GM19463 (cell line): ENCODE data around the gene TRIM46.
A peak's percentile ranks its signal among the peaks of the same experiment; 100 is the strongest.
"Not testable (repeated sequence)": the region's sequence is repeated elsewhere in the genome, so short reads cannot be mapped to it uniquely, and the experiment has no call there.

Source experiments
- ATAC-seq: cut with Tn5 transposase; IDR thresholded peaks from one replicate; pipeline ENCODE4 v1.9.1; 2021; ENCODE audit warnings: mild to moderate bottlenecking, moderate library complexity; ENCODE audit not compliant: unreplicated experiment

Gene TRIM46

DNA sequence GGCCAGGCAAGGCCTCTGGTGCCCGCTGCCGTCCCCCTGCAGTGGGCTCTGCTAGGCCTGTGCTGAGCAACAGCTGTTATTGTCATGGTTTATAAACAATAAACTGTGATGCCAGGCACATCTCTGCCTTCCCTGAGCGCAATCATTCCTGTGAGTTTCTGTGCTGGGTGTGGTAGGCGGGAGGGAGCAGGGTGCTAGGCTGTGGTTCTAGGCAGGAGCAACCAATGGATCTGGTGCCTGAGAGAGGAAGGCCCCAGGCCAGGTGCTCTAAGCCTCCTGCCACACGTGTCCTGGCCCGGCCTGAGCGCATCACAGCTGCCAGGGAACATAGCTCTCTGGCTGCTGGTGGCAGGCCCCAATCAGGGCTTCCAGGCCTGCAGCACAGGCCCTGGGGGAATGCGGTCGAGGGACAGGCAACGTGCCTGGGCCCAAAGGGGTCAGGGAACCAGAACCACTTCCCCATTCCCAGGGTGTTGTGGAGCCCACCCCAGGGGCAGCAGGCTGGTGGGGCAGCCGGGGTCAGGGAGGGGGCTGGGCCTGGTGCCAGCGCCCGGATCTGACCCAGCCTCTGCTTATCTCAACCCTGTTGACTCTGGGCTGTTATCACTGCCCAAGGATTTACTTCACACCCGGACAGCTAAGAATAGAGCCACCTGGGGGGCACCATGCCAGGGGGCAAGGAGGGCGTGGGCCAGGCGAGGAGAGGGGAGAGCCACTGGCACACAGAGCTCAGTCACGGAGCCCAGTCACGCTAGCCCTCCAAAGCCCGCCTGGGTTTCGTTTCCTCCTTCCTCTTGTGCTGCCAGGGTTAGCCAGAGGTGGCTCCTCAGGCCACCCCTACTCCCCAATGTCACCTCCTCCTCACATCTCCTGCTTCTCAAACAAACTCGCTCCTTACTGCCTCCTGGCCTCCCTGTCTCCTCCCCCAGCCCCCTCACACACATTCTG is 11.5 kb downstream of the TRIM46 start:
- ATAC-seq = peak; percentile 94

DNA sequence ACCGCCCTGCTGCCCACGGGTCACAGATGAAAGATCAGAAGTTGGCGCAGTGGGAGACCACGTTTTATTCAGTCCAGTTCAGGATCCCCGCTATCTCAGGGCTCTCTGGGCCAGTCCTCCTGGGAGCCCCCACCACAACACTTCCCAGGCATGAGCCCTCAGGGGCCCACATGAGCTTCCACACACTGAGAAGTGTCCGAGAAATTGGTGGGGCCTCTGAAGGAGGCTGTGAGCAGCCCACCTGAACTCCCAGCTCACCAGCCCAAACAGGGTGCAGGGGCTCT is 12.1 kb downstream of the TRIM46 start:
- ATAC-seq = no peak

DNA sequence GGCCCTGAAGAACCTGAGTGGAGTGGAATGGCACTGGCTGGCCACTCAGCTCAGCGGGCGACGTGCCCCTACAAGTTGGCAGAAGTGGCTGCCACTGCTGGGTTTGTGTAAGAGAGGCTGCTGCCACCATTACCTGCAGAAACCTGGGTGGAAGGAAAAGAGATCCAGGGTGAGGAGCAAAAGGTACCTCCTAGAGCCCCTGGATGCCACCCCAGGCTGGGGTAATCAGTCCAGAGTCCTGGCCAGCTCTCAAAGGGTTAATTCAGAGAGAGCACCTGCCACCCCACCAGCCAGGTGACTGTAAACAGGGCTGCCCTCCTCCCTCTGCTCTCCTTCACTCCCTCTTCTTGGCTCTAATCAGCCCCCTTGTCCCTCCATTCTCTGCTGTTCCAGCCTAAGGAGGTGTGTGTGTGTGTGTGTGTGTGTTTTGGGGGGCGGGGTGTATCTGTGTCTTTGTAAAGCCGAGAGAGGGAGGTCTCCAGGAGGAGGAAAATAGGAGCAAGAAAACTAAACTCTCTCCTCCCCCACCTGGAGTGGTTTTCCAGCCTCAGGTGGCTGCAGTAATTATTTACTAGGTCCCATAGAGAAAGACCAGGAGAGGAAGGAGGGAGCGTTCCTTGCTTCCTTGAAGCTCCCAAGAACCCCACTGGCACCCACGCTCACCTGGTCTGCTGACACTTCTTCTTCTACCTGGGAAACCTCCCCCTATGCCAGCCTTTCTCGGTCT is 12.6 kb downstream of the TRIM46 start:
- no peak for ATAC-seq

DNA sequence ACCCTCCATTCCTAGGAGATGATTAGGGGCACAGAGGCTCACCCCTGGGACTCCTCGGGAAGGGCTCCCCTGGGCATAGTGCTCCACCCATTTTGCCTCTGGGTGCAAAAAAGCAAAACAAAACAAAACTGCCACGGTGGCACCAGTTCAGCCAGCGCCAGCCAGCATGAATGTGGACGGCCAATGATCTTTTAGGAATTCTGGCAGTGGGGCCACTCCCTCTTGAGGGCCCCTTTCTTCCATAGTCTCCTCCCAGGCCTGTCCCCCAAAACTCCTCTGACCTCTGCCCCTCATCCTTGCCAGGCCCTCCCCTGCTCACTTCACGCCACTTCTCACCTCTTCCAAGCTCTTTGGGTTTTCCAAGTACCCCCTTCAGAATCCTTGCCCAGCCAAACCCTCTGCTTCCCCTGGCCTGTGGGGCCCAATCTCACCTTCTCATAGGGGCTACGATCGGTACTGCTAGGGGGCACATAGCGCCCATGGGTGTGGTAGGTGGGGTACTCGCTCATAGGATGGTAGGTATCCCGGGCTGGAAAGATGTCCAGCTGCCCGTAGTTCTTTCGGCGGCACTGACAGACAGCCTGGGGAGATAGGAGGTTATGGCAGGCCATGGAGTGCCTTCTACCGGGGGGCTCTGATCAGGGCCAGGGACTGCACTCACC is 13.3 kb downstream of the TRIM46 start:
- ATAC-seq = no peak

DNA sequence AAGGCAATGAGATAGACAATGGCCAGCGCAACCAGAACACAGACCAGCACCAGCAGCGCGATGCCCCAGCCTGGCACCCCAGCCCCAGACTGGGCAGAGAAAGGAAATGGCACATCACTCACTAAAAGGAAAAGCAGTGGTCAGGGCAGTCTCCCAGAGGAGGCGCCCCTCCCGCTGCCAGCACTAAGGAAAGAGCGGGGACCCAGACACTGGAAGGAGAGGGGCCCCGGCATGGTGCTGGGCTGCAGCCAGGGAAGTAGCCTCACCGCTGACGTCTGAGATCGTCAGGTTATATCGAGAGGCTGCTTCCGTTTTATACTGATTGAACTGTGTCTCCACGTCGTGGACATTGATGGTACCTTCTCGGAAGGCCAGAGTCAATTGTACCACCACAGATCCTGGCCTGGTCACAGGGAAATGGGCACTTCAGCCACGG is 13.8 kb downstream of the TRIM46 start:
- no peak for ATAC-seq

DNA sequence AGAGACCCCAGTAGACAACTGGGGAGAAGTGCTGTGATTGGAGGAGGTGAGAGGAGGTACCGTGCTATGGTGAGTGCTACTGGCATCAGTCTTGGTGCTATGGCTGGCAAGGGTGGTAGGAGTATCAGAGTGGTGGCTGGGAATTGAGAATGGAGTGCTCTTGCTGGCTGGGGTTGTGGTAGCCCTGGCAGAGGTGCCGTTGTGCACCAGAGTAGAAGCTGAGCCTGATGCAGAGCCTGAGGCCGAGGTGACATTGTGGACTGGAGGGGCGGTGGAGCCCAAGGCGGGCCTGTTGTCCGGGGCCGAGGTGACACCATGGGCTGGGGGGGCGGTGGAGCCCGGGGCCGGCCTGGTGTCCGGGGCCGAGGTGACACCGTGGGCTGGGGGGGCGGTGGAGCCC is 14.6 kb downstream of the TRIM46 start:
- ATAC-seq = no peak

DNA sequence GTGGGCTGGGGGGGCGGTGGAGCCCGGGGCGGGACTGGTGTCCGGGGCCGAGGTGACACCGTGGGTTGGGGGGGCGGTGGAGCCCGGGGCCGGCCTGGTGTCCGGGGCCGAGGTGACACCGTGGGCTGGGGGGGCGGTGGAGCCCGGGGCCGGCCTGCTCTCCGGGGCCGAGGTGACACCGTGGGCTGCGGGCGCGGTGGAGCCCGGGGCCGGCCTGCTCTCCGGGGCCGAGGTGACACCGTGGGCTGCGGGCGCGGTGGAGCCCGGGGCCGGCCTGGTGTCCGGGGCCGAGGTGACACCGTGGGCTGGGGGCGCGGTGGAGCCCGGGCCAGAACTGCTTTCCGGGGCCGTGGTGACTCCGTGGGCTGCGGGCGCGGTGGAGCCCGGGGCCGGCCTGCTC is 16.3 kb downstream of the TRIM46 start:
- ATAC-seq = not testable (repeated sequence)

DNA sequence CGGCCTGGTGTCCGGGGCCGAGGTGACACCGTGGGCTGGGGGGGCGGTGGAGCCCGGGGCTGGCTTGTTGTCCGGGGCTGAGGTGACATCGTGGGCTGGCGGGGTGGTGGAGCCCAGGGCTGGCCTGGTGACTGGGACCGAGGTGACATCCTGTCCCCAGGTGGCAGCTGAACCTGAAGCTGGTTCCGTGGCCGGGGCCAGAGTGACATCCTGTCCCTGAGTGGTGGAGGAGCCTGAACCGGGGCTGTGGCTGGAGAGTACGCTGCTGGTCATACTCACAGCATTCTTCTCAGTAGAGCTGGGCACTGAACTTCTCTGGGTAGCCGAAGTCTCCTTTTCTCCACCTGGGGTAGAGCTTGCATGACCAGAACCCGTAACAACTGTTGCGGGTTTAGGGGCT is 18.3 kb downstream of the TRIM46 start:
- ATAC-seq = no peak

DNA sequence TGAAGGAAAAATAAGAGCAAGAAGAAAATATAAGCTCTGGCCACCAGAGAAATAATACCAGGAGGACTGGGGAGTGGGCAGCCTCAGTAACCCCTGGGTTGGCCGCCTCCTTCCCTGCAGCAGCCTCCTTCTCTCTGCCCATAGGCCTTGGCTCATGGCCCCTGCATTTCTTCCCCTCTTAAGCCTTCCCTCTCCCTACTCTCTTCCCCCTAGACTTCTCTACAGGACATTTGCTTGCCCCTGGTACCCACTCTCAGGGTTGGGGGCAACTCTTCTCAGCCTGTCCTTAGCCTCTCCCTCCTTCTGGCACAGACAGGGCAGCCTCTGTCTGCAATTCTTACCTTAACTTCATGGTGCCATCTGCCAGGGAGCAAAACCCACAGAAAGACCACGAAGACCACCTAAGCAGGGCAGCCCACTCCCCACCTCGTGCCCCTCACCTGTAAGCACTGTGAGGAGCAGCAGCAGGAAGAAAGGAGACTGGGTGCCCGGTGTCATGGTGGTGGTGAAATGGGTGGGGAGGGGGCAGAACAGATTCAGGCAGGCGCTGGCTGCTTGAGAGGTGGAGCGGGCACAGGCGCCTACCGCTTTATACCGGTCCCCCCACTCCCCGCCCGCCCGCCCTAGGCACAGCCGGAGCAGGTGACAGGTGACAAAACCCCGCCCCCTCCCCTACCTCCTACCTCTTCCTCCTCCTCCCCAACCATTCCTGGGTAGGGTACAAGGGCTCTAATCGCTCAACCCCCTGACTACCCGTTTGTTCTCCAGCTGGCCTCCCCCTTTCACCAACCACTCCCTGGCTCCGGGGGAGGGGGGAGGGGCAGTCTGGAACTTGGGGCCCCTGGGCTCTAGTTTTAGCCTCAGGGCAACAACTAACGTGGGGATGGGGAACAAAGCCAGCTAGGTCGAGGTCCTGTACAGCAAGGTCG is 19.0 kb downstream of the TRIM46 start:
- ATAC-seq = no peak

DNA sequence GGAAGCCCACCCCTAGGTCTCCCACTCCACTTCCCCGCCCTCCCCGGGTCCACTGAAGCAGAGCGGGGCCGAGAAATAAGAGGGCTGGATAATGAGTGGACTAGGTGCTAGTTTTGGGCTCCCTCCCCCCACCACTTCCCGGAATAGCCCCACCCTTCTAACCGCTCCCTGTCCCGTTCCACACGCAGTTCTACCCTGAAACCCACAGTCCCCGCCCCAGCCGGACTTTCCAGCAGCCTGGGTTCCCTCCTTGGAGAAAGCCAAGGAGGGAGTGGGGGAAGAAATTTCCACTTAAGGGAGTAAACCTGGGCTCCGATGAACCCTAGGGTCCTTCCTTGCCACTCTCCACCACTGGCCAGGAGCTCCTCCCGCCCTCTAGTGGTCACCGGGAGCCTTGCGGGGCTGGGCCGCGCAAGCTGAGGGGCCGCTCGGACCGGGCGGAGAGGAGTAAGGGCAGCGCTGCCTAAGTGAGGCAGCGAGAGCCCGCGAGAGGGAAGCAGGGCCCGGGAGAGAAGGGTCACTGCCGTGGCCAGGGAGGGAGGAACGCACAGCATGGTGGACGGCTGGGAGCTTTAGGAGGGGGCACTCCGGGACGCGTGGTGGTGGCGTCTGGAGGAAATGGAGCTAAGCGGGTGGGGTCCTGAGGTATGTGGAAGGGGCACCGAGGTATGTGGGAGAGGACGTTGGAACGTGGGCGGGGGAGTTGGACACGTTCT is 19.8 kb downstream of the TRIM46 start:
- ATAC-seq = peak; percentile 83

DNA sequence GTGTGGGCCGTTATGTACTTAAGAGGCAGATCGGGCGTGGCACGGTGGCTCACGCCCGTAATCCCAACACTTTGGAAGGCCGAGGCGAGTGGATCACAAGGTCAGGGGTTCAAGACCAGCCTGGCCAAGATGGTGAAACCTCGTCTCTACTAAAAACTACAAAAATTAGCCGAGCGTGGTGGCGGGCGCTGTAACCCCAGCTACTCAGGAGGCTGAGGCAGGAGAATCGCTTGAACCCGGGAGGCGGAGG is 20.3 kb downstream of the TRIM46 start:
- not testable (repeated sequence) for ATAC-seq

DNA sequence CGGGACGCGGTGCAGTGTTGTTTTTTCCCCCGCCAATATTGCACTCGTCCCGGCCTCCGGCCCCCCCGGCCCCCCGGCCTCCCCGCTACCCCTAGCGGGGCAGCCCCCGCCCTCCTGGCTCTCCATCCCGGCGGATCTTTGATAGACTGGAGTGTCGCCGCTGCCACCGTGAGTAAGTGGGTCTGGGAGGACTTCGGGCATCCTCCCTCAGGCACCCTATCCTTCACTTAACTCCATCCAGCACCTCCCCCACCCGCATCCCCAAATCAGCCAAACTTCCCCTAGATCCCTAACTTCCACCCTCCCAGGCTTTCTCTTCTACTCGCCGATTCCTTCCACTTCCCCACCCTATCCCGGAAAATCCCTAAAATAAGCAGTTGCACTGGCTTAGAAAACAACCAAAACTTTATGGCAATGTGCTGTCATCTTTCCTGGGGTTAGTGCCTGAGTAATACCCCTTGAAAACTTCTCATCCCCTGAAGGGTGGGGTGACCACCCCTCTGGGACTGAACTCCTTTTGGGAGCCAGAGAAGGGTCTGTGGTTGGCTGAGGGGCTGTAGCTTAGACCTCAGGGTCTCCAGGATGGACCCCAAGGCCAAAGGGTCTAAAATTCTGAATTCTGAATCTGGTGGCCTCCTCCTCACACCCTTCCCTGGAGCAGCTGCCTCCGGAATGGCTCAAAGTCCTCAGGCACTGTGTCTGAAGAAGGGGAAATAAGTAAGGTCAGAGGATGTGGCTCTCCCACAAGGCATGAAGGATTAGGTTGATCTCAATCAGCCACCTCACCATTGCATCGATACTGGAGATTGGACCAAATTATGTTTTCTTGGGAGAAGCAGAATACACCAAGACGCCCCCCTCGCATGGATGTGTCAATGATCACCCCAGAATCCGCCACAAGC is 21.8 kb downstream of the TRIM46 start:
- no peak for ATAC-seq

DNA sequence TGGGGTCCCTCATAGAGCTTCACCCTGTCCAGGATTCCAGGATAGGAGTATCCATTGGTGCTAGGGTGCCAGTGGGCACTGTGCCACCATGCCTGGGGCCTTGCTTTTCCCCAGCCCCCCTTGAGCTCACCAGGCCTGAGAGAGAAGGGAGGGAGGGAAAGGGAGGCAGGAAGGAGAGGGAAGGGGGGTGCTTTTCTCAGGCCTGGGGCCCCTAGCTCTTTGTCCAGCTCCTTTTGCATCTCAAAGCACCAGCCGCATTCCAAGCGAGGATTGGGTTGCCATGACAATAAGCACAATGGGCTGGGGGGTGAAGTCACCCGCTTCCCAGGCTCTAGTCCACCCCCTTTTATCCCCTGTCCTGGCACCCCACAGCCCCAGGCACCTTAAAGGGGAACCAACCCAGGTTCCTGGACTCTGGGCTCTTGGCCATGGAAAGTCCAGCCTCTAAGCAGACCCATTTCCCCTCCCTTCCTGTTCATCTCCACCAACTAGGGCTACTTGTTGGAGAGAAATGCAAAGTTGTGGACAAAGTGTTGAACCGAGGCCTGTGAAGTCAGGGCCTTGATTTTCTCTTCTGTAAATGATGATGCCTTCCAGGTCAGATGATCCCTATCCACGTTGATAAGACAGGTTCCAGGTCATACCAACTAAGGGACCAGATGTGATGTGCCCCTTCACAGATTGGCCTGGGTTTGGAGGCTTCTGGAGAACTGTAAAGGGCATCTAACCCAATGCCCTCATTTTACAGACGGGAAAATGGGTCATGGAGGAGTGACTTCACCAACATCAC is 22.6 kb downstream of the TRIM46 start:
- no peak for ATAC-seq

DNA sequence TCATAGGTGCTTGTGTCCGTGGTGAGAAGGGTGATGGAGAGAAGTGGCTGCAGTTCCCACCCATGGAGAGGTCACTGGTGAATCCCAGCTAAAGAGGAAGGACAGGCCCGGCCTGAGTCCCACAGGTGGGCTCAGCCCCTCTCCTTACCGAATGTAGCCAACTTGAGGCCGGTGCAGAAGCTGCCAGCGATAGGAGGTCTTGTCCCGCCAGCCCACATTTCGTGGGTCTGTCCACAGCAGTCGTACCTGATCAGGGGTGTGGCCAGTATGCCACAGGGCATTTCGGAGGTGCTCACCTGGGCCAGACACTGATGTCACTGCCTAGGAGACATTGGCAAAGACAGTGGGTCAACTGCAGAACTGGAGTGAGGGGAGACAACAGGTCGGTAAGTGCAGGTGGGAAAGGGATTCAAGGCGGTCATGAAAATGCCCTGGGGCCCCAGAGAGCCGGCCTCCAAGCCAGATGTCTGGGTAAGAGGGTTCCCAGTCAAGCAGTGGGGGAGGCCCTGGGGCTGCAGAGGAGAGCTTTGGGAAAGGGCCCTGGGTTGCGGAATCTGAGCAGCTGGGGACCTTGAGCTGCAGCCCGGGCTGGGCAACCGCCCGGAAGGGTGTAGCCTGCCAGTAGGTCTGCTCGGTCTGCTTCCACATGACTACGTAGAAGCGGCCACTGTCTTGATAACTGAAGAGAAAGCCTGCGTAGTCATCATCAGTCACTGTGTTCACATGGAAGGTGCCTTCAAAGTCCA is 23.4 kb downstream of the TRIM46 start:
- no peak for ATAC-seq

DNA sequence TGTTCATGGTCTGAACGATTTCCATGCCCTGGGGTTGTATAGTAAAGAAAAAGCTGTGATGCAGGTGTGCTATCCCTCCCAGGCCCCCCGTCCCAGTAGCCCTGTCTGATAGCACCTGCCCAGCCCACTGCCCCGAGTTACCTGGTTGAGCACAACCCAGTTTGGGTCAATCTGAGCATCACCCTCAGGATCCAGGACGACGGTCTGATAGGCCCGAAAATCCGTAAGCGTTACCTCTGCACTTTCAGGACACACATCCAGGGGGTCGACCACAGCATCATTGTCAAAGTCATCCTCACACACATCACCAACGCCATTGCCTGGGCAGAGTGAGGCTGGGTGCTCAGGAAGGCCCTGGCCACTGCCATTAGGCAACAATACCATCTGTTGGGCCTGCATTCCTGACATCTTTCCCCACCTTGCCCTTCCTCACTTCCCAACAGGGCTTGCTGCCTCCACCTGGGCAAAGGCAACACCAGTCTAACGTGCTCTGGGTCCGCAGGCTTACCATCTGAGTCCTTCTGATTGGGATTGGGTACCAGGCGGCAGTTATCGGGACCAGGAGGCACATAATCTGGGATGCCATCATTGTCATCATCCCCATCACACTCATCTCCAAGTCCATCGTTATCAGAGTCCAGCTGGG is 24.4 kb downstream of the TRIM46 start:
- ATAC-seq = no peak

DNA sequence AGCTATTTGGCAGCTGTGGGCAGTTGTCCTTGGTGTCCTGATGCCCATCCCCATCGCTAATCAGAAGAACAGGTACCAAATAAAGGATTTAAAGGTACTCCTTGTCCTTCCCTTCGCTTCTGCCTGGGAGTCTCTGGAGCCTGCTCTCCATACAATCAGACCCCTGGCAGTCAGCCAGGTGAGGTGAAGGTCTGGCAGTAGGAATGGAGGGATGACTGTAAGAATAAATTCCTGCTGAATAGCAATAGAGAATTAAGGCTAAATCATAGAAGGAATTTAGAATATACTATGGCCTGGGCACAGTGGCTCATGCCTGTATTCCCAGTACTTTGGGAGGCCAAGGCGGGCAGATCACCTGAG is 24.9 kb downstream of the TRIM46 start:
- no peak for ATAC-seq

DNA sequence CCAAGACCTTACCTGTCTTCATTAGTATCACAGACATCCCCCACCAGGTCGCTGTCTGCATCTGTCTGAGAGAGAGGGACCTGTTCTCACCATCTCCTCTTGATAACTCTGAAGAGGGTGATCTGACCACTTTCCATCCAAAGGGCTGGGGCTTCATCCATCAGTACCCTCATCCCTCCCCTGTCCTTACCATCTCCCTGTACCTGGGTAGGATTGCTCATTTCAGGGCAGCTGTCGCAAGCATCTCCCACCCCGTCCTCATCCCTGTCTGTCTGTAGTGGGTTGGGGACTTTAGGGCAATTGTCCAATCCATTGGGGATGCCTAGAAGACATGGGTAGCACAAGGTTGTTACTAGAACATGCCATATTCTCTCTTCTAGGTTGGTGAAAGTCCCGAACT is 26.1 kb downstream of the TRIM46 start:
- ATAC-seq = no peak
